Mesenchymal stem cell (in vitro differentiated cells and primary cell): ENCODE measurements around the gene DIP2C.

Experiments used
- DNase-seq: peaks from one replicate; pipeline ENCODE4 v3.0.0-alpha.2; 2013
- H2AFZ ChIP-seq: one replicate; pipeline ENCODE4 v1.6.1; 2013; ENCODE audit warnings: low read depth, mild to moderate bottlenecking, control low read depth, inconsistent platforms, low read length, moderate library complexity
- H2AK5ac ChIP-seq: 2 replicates; pipeline ENCODE4 v1.6.1; 2013; ENCODE audit warnings: low read length, moderate library complexity, mild to moderate bottlenecking, inconsistent platforms; ENCODE audit not compliant: severe bottlenecking
- H2BK120ac ChIP-seq: one replicate; pipeline ENCODE4 v1.6.1; 2013; ENCODE audit warnings: low read depth, mild to moderate bottlenecking, inconsistent platforms, low read length, moderate library complexity
- H2BK12ac ChIP-seq, 2 experiments: one replicate each; pipeline ENCODE4 v1.6.1; 2013; ENCODE audit warnings: inconsistent platforms in 2 of 2, low read length in 2 of 2, mild to moderate bottlenecking in 2 of 2, moderate library complexity in 2 of 2, control low read depth in 1 of 2
- H2BK15ac ChIP-seq: one replicate; pipeline ENCODE4 v1.6.1; 2013; ENCODE audit warnings: mild to moderate bottlenecking, low read depth, inconsistent platforms; ENCODE audit not compliant: poor library complexity, severe bottlenecking
- H2BK5ac ChIP-seq: 2 replicates; pipeline ENCODE4 v1.6.1; 2013; ENCODE audit warnings: low read depth, mild to moderate bottlenecking, low read length, control low read depth, inconsistent platforms; ENCODE audit not compliant: poor library complexity, severe bottlenecking
- H3K14ac ChIP-seq, 2 experiments: one replicate each; pipeline ENCODE4 v1.6.1; 2013; ENCODE audit warnings: inconsistent platforms in 2 of 2, low read length in 2 of 2, control low read depth in 1 of 2, mild to moderate bottlenecking in 1 of 2, moderate library complexity in 1 of 2
- H3K18ac ChIP-seq, 2 experiments: one replicate each; pipeline ENCODE4 v1.6.1; 2013; ENCODE audit warnings: inconsistent platforms in 2 of 2, low read length in 2 of 2, control low read depth in 1 of 2, low read depth in 1 of 2, mild to moderate bottlenecking in 1 of 2
- H3K23ac ChIP-seq, 2 experiments: one replicate each; pipeline ENCODE4 v1.6.1; 2013; ENCODE audit warnings: inconsistent platforms in 2 of 2, low read length in 2 of 2, mild to moderate bottlenecking in 2 of 2, moderate library complexity in 2 of 2, control low read depth in 1 of 2
- H3K27ac ChIP-seq: 2 replicates; pipeline ENCODE4 v1.5.1; 2013; ENCODE audit warnings: mild to moderate bottlenecking, moderate library complexity, low read length, control low read depth, inconsistent platforms; ENCODE audit not compliant: poor library complexity, severe bottlenecking
- H3K27me3 ChIP-seq, 2 experiments: 2 replicates each; pipeline versions ENCODE4 v1.6.1 to v1.7.0; 2013; ENCODE audit warnings: low read length in 2 of 2, mild to moderate bottlenecking in 2 of 2, moderate library complexity in 2 of 2, control low read depth in 1 of 2, inconsistent platforms in 1 of 2; ENCODE audit not compliant: control insufficient read depth in 1 of 2, insufficient read depth in 1 of 2
- H3K36me3 ChIP-seq, 2 experiments: 2 replicates each; pipeline versions ENCODE4 v1.6.1 to v1.7.0; 2013; ENCODE audit warnings: low read length in 2 of 2, control low read depth in 1 of 2, inconsistent platforms in 1 of 2, low read depth in 1 of 2, mild to moderate bottlenecking in 1 of 2; ENCODE audit not compliant: insufficient read depth in 2 of 2, control insufficient read depth in 1 of 2
- H3K4ac ChIP-seq, 2 experiments: one replicate each; pipeline ENCODE4 v1.6.1; 2013; ENCODE audit warnings: inconsistent platforms in 2 of 2, low read length in 2 of 2, mild to moderate bottlenecking in 2 of 2, moderate library complexity in 2 of 2, control low read depth in 1 of 2, low read depth in 1 of 2
- H3K4me1 ChIP-seq: 2 replicates; pipeline ENCODE4 v1.6.1; 2013; ENCODE audit warnings: low read depth, low read length, control low read depth; ENCODE audit not compliant: control insufficient read depth, insufficient read depth
- H3K4me2 ChIP-seq: 2 replicates; pipeline ENCODE4 v1.6.1; 2013; ENCODE audit warnings: low read length, mild to moderate bottlenecking, inconsistent platforms; ENCODE audit not compliant: poor library complexity, severe bottlenecking
- H3K4me3 ChIP-seq, 2 experiments: 2 replicates each; pipeline versions ENCODE4 v1.5.1 to v1.7.0; 2013; ENCODE audit warnings: low read length in 2 of 2, mild to moderate bottlenecking in 2 of 2, control low read depth in 1 of 2, low read depth in 1 of 2; ENCODE audit not compliant: insufficient read depth in 1 of 2
- H3K79me1 ChIP-seq: replicated peaks from 2 replicates; pipeline ENCODE4 v1.6.1; 2013; ENCODE audit warnings: mild to moderate bottlenecking, control low read depth, low read length, inconsistent platforms; ENCODE audit not compliant: poor library complexity, severe bottlenecking
- H3K9ac ChIP-seq: 2 replicates; pipeline ENCODE4 v1.7.0; 2013; ENCODE audit warnings: mild to moderate bottlenecking, low read length, moderate library complexity
- H3K9me3 ChIP-seq: 2 replicates; pipeline ENCODE4 v1.7.0; 2013; ENCODE audit warnings: mild to moderate bottlenecking, low read length; ENCODE audit not compliant: control insufficient read depth
- H4K8ac ChIP-seq: one replicate; pipeline ENCODE4 v1.6.1; 2013; ENCODE audit warnings: inconsistent platforms, mild to moderate bottlenecking, low read length, moderate library complexity
- H4K91ac ChIP-seq: one replicate; pipeline ENCODE4 v1.6.1; 2013; ENCODE audit warnings: mild to moderate bottlenecking, low read length, inconsistent platforms
- WGBS: methylation state at CpG from one replicate; pipeline ENCODE4 v1.1.7; 2013; ENCODE audit warnings: mixed read lengths; 5-methylcytosine and 5-hydroxymethylcytosine counted together

The DIP2C gene

GRCh38 chr10:273088-273487 lies 416.4 kb downstream of the DIP2C start:
- H3K27ac ChIP-seq, result no peak overlapping the region
- peaks cover 18% of the 10 kb centered on the region for H3K4me1 ChIP-seq
- no peak overlapping the region for H2BK15ac ChIP-seq
- H2BK12ac ChIP-seq, result no peak overlapping the region
- no peak overlapping the region for H3K14ac ChIP-seq
- H4K8ac ChIP-seq, result no peak overlapping the region
- peaks cover 41 to 44% of the 10 kb centered on the region in 2 experiments for H3K36me3 ChIP-seq
- no peak overlapping the region for H3K23ac ChIP-seq
- no peak overlapping the region for H2AK5ac ChIP-seq
- no peak overlapping the region for H3K9ac ChIP-seq
- H3K18ac ChIP-seq, result no peak overlapping the region
- WGBS, result 95% methylated on average over 13 of the region's 16 CpGs
- H2BK5ac ChIP-seq, result no peak overlapping the region
- DNase-seq, result no peak
- no peak overlapping the region for H3K4me2 ChIP-seq
- no peak overlapping the region for H2BK120ac ChIP-seq
- H3K79me1 ChIP-seq, result peaks cover 3% of the 10 kb centered on the region
- H3K4me3 ChIP-seq, result no peak overlapping the region
- no peak overlapping the region for H2AFZ ChIP-seq
- H4K91ac ChIP-seq, result no peak overlapping the region
- no peaks in the 10 kb centered on the region for H3K9me3 ChIP-seq
- no peaks in the 10 kb centered on the region for H3K27me3 ChIP-seq
- H3K4ac ChIP-seq, result no peak overlapping the region

GRCh38 chr10:271722-272121 lies 417.7 kb downstream of the DIP2C start:
- no peak overlapping the region for H4K8ac ChIP-seq
- no peak overlapping the region for H3K4ac ChIP-seq
- no peak overlapping the region for H3K18ac ChIP-seq
- no peak overlapping the region for H3K14ac ChIP-seq
- H3K79me1 ChIP-seq, result peaks cover 3% of the 10 kb centered on the region
- no peak overlapping the region for H2BK12ac ChIP-seq
- 96% methylated on average over 6 of the region's 6 CpGs for WGBS
- H2BK5ac ChIP-seq, result no peak overlapping the region
- H3K4me1 ChIP-seq, result peaks cover 19% of the 10 kb centered on the region
- DNase-seq, result no peak
- no peak overlapping the region for H3K27ac ChIP-seq
- peaks cover 28 to 33% of the 10 kb centered on the region in 2 experiments for H3K36me3 ChIP-seq
- no peak overlapping the region for H4K91ac ChIP-seq
- H3K9ac ChIP-seq, result no peak overlapping the region
- no peak overlapping the region for H2BK120ac ChIP-seq
- H3K23ac ChIP-seq, result no peak overlapping the region
- no peak overlapping the region for H2AK5ac ChIP-seq
- H3K27me3 ChIP-seq, result no peaks in the 10 kb centered on the region
- no peak overlapping the region for H3K4me2 ChIP-seq
- no peak overlapping the region for H2AFZ ChIP-seq
- H3K4me3 ChIP-seq, result no peak overlapping the region
- no peaks in the 10 kb centered on the region for H3K9me3 ChIP-seq
- no peak overlapping the region for H2BK15ac ChIP-seq

GRCh38 chr10:271201-271600 lies 418.3 kb downstream of the DIP2C start:
- H3K27ac ChIP-seq, result no peak overlapping the region
- no peak overlapping the region for H3K4me3 ChIP-seq
- H2BK15ac ChIP-seq, result no peak overlapping the region
- H3K14ac ChIP-seq, result no peak overlapping the region
- no peak for DNase-seq
- no peak overlapping the region for H3K4me2 ChIP-seq
- no peak overlapping the region for H2BK5ac ChIP-seq
- H3K9ac ChIP-seq, result no peak overlapping the region
- no peak overlapping the region for H3K23ac ChIP-seq
- H2AK5ac ChIP-seq, result no peak overlapping the region
- H3K79me1 ChIP-seq, result peaks cover 3% of the 10 kb centered on the region
- H2BK120ac ChIP-seq, result no peak overlapping the region
- H2BK12ac ChIP-seq, result no peak overlapping the region
- no peak overlapping the region for H3K4ac ChIP-seq
- no peaks in the 10 kb centered on the region for H3K27me3 ChIP-seq
- H3K36me3 ChIP-seq, result peaks cover 25 to 33% of the 10 kb centered on the region in 2 experiments
- WGBS, result 84% methylated on average over 3 of the region's 3 CpGs
- no peaks in the 10 kb centered on the region for H3K9me3 ChIP-seq
- no peak overlapping the region for H2AFZ ChIP-seq
- peaks cover 19% of the 10 kb centered on the region for H3K4me1 ChIP-seq
- H3K18ac ChIP-seq, result no peak overlapping the region
- no peak overlapping the region for H4K91ac ChIP-seq
- H4K8ac ChIP-seq, result no peak overlapping the region

- 85% methylated on average over 10 of the region's 10 CpGs for WGBS
- Histone ChIP-seq H3K36me3 (peaks cover 11 to 24% of the 10 kb centered on the region in 2 experiments), H3K27ac (no peak overlapping the region), H3K27me3 (no peaks in the 10 kb centered on the region), H2BK120ac (no peak overlapping the region), H2AFZ (no peak overlapping the region), H3K9ac (no peak overlapping the region), H3K23ac (peak overlapping the region in 1 of 2 experiments; percentile 61), H2BK5ac (no peak overlapping the region), H3K18ac (peak overlapping the region in 1 of 2 experiments; percentile 19), H3K79me1 (no peaks in the 10 kb centered on the region), H2BK12ac (no peak overlapping the region), H4K91ac (peak overlapping the region; percentile 41), H3K4me3 (no peak overlapping the region), H2AK5ac (no peak overlapping the region), H3K4ac (no peak overlapping the region), H4K8ac (no peak overlapping the region), H3K9me3 (no peaks in the 10 kb centered on the region), H2BK15ac (no peak overlapping the region), H3K4me1 (peaks cover 17% of the 10 kb centered on the region), H3K14ac (no peak overlapping the region), H3K4me2 (no peak overlapping the region)
- DNase-seq, result no peak
Measured at GRCh38 chr10:269440-270074, 419.9 kb downstream of the DIP2C start.
